A549 (cell line): Measurements from ENCODE around the gene SP1. TPM values are rescaled to one million over a fixed set of nuclear protein-coding genes. Genes with fewer than 3 reads are reported as not detected.

ENCODE experiments used
- ATAC-seq, 2 experiments: fragments of 200-7000 bp in 1 of 2; fragments of >200 bp in 1 of 2; cut with Nextera tagmentation in 1 of 2; cut with Tn5 transposase in 1 of 2; 3 replicates each; pipeline versions ENCODE4 v1.8.0 to v1.9.1; 2018 to 2020; ENCODE audit warnings: mild to moderate bottlenecking in 1 of 2, moderate library complexity in 1 of 2
- CTCF ChIA-PET: fragments of 300-600 bp; sonication (Branson Sonifier 250); formaldehyde crosslinking; extraction: SDS; loops from one replicate; lab custom pipeline; 2021; ENCODE audit warnings: antibody characterized with exemption, inconsistent platforms; lab: Yijun Ruan, JAX
- POLR2A ChIA-PET: fragments of 350-600 bp; formaldehyde crosslinking; extraction: SDS; loops from one replicate; lab custom pipeline; 2021; ENCODE audit warnings: antibody characterized with exemption, inconsistent platforms; lab: Yijun Ruan, JAX
- DNase-seq, 2 experiments: peaks; one replicate each; pipeline versions ENCODE4 v3.0.0 to v3.0.0-alpha.2; 2011 to 2016; ENCODE audit warnings: low read depth in 1 of 2, low spot score in 1 of 2
- FAIRE-seq: peaks from 2 replicates; lab custom pipeline; 2011; peaks lifted over from hg19 to GRCh38; lab: Jason Lieb, UNC
- H3K27ac ChIP-seq, 2 experiments: fragments of >200 bp; sonication (Bioruptor Twin); formaldehyde crosslinking; 3 replicates each; pipeline ENCODE4 v1.5.1; 2016 to 2017
- H3K4me1 ChIP-seq: fragments of >200 bp; sonication (Bioruptor Twin); formaldehyde crosslinking; 3 replicates; pipeline ENCODE4 v1.6.1; 2016
- H3K4me2 ChIP-seq: fragments of >200 bp; sonication (Bioruptor Twin); formaldehyde crosslinking; 3 replicates; pipeline ENCODE4 v1.6.1; 2016
- H3K4me3 ChIP-seq: fragments of >200 bp; sonication (Bioruptor Twin); formaldehyde crosslinking; 3 replicates; pipeline ENCODE4 v1.5.1; 2016
- H3K9me3 ChIP-seq: fragments of >200 bp; sonication (Bioruptor Twin); formaldehyde crosslinking; 3 replicates; pipeline ENCODE4 v1.6.1; 2016
- CTCF ChIP-seq: fragments of >200 bp; sonication (Bioruptor Twin); formaldehyde crosslinking; IDR thresholded peaks from 3 replicates; pipeline ENCODE4 v1.5.1; 2016
- EP300 ChIP-seq, 2 experiments: fragments of >200 bp; sonication (Bioruptor Twin); formaldehyde crosslinking; IDR thresholded peaks; 2 replicates in 1 of 2; 3 replicates in 1 of 2; pipeline ENCODE4 v1.6.1; 2016 to 2017
- FOSL2 ChIP-seq, 2 experiments: fragments of 450-650 bp in 1 of 2; fragments of >200 bp in 1 of 2; sonication (Bioruptor Twin) in 1 of 2; formaldehyde crosslinking; IDR thresholded peaks; 2 replicates each; pipeline versions ENCODE4 v1.5.0 to v1.6.1; 2016 to 2020; ENCODE audit warnings: mild to moderate bottlenecking in 1 of 2, moderate library complexity in 1 of 2
- FOXS1 ChIP-seq: fragments of 250-450 bp; sonication (Bioruptor Pico); IDR thresholded peaks from 2 replicates; pipeline ENCODE4 v1.5.0; 2020; ENCODE audit warnings: mild to moderate bottlenecking, moderate library complexity
- HEYL ChIP-seq: fragments of 250-450 bp; sonication (Bioruptor Pico); IDR thresholded peaks from 2 replicates; pipeline ENCODE4 v1.8.0; 2021; ENCODE audit warnings: mild to moderate bottlenecking, moderate library complexity
- HMGXB4 ChIP-seq: fragments of 250-450 bp; sonication (Bioruptor Pico); IDR thresholded peaks from 2 replicates; pipeline ENCODE4 v1.5.0; 2021; ENCODE audit warnings: mild to moderate bottlenecking, moderate library complexity, borderline replicate concordance
- HOXB13 ChIP-seq: fragments of 250-450 bp; sonication (Bioruptor Pico); IDR thresholded peaks from 2 replicates; pipeline ENCODE4 v1.5.0; 2020; ENCODE audit warnings: low read depth, mild to moderate bottlenecking, moderate library complexity
- KDM1A ChIP-seq: fragments of 200-600 bp; sonication (generic); IDR thresholded peaks from 2 replicates; pipeline ENCODE4 v1.6.1; 2016; ENCODE audit warnings: low read depth, mild to moderate bottlenecking
- MAFK ChIP-seq: fragments of 450-650 bp; IDR thresholded peaks from 2 replicates; pipeline ENCODE4 v1.6.1; 2014; ENCODE audit not compliant: partially characterized antibody
- MAX ChIP-seq: IDR thresholded peaks from 2 replicates; pipeline ENCODE4 v1.6.1; 2012
- PHF8 ChIP-seq: fragments of 200-600 bp; sonication (generic); IDR thresholded peaks from 2 replicates; pipeline ENCODE4 v1.6.1; 2016; ENCODE audit warnings: low read depth, mild to moderate bottlenecking, antibody characterized with exemption, moderate library complexity, borderline replicate concordance
- POLR2AphosphoS2 ChIP-seq: conservative IDR thresholded peaks from 2 replicates; pipeline ENCODE4 v1.6.1; 2012; ENCODE audit warnings: low read length, improper control_type of control experiment, inconsistent platforms
- RCOR1 ChIP-seq: fragments of 150-350 bp; IDR thresholded peaks from 2 replicates; pipeline ENCODE4 v1.6.1; 2014; ENCODE audit warnings: antibody characterized with exemption, low read length, low read depth
- RFX5 ChIP-seq: fragments of 450-650 bp; IDR thresholded peaks from 2 replicates; pipeline ENCODE4 v1.7.1; 2014; ENCODE audit warnings: antibody characterized with exemption, mild to moderate bottlenecking, moderate library complexity
- RNF2 ChIP-seq: fragments of 200-600 bp; sonication (generic); IDR thresholded peaks from 2 replicates; pipeline ENCODE4 v1.6.1; 2016; ENCODE audit warnings: low read depth, mild to moderate bottlenecking, antibody characterized with exemption, moderate library complexity, borderline replicate concordance
- SMC3 ChIP-seq: fragments of >200 bp; sonication (Bioruptor Twin); formaldehyde crosslinking; IDR thresholded peaks from 3 replicates; pipeline ENCODE4 v1.6.1; 2018; ENCODE audit warnings: inconsistent platforms
- TFCP2L1 ChIP-seq: fragments of 250-450 bp; sonication (Bioruptor Pico); IDR thresholded peaks from 2 replicates; pipeline ENCODE4 v1.5.0; 2021; ENCODE audit warnings: mild to moderate bottlenecking
- TP53 ChIP-seq: fragments of 250-450 bp; sonication (Bioruptor Pico); IDR thresholded peaks from 2 replicates; pipeline ENCODE4 v1.5.0; 2021; ENCODE audit warnings: mild to moderate bottlenecking, moderate library complexity
- WGBS: methylation state at CpG from one replicate; pipeline ENCODE4 v1.1.6; 2017; ENCODE audit errors: missing lambda C conversion rate; 5-methylcytosine and 5-hydroxymethylcytosine counted together
- polyA plus RNA-seq, 4 experiments: library from polyadenylated mRNA; depleted of rRNA in 3 of 4; stranded (reverse); fragments of >200 nt; fragmentation: RNase III in 1 of 4; extraction: RNeasy Plus Mini Kit Qiagen cat#74134 plus additional on column Dnase treatment in 1 of 4; gene quantifications; 2 replicates in 3 of 4; 3 replicates in 1 of 4; pipeline ENCODE4 v1.2.3, GENCODE V29; 2011 to 2017
- TF ChIP-seq, protein P1 (sequence below): fragments of 150-350 bp; IDR thresholded peaks from 2 replicates; pipeline ENCODE4 v1.6.1; 2014; ENCODE audit warnings: low read depth, mild to moderate bottlenecking, low read length
- TF ChIP-seq, protein P2 (sequence below): fragments of >200 bp; sonication (Bioruptor Twin); formaldehyde crosslinking; IDR thresholded peaks from 3 replicates; pipeline ENCODE4 v1.6.1; 2016

SP1 gene
- polyA plus RNA-seq, 2 of the 4 experiments (the other 2 are of a cell fraction): 24.2 to 53.2 TPM

GRCh38 chr12:53333845-53334244 lies 46.1 kb upstream of the SP1 start:
- Histone ChIP-seq H3K27ac (no peak overlapping the region), H3K4me1 (no peaks in the 10 kb centered on the region), H3K9me3 (no peaks in the 10 kb centered on the region), H3K4me3 (no peak overlapping the region), H3K4me2 (no peak overlapping the region)
- DNase-seq (no peak), ATAC-seq (no peak), FAIRE-seq (no peak)
- ChIA-PET CTCF (interaction anchor here (0.8 to 21.4 kb wide), 9 partner anchors 8 to 175 kb away, joined by 3 to 638 read pairs (median 5); partner anchors contain the start of gene AAAS), POLR2A (no interaction called here)
- TF ChIP-seq HOXB13 (CRISPR knock-in tag) (no peak), MAFK (no peak), RFX5 (no peak), SMC3 (no peak), KDM1A (no peak), TFCP2L1 (CRISPR knock-in tag) (no peak), EP300 (IDR thresholded peaks at IDR 0.05) (no peak), PHF8 (no peak), TP53 (CRISPR knock-in tag) (no peak), POLR2AphosphoS2 (no peak), CTCF (no peak), RNF2 (no peak), FOXS1 (CRISPR knock-in tag) (no peak), MAX (no peak), HEYL (CRISPR knock-in tag) (no peak), RCOR1 (no peak), FOSL2 (IDR thresholded peaks at IDR 0.05) (no peak), FOSL2 (CRISPR knock-in tag; IDR thresholded peaks at IDR 0.05) (no peak), HMGXB4 (CRISPR knock-in tag) (no peak)
- TF ChIP-seq, protein P1, sequence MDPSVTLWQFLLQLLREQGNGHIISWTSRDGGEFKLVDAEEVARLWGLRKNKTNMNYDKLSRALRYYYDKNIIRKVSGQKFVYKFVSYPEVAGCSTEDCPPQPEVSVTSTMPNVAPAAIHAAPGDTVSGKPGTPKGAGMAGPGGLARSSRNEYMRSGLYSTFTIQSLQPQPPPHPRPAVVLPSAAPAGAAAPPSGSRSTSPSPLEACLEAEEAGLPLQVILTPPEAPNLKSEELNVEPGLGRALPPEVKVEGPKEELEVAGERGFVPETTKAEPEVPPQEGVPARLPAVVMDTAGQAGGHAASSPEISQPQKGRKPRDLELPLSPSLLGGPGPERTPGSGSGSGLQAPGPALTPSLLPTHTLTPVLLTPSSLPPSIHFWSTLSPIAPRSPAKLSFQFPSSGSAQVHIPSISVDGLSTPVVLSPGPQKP: no peak
- TF ChIP-seq, protein P2, sequence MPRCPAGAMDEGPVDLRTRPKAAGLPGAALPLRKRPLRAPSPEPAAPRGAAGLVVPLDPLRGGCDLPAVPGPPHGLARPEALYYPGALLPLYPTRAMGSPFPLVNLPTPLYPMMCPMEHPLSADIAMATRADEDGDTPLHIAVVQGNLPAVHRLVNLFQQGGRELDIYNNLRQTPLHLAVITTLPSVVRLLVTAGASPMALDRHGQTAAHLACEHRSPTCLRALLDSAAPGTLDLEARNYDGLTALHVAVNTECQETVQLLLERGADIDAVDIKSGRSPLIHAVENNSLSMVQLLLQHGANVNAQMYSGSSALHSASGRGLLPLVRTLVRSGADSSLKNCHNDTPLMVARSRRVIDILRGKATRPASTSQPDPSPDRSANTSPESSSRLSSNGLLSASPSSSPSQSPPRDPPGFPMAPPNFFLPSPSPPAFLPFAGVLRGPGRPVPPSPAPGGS: no peak
- 52% methylated on average over 7 of the region's 7 CpGs for WGBS

GRCh38 chr12:53334822-53335221 lies 45.2 kb upstream of the SP1 start:
- no peak for ATAC-seq
- no peak overlapping the region for H3K27ac ChIP-seq
- POLR2A ChIA-PET: interaction anchor here (1.0 to 1.7 kb wide), 2 partner anchors 10 kb away, joined by 4 read pairs; no protein-coding TSS in a partner anchor
- H3K4me1 ChIP-seq: no peaks in the 10 kb centered on the region
- no peak for TF ChIP-seq HEYL (CRISPR knock-in tag)
- no peak overlapping the region for H3K4me3 ChIP-seq
- no peaks in the 10 kb centered on the region for H3K9me3 ChIP-seq
- CTCF ChIA-PET: interaction anchor here (1.0 to 21.4 kb wide), 8 partner anchors 7 to 86 kb away, joined by 4 to 638 read pairs (median 7); partner anchors contain the start of gene AAAS
- DNase-seq: no peak
- H3K4me2 ChIP-seq: no peak overlapping the region
- WGBS: 63% methylated on average over 8 of the region's 8 CpGs
- no peak for FAIRE-seq
